IgD-negative memory B cell (primary cell): ENCODE data around the gene KRTAP5-4. TPM values are rescaled to one million over a fixed set of nuclear protein-coding genes. Genes with fewer than 3 reads are reported as not detected.

Experiments used
- H3K27ac Mint-ChIP-seq, 3 donors: one replicate each; pipeline ENCODE4 v1.8.0; 2020 to 2022; ENCODE audit warnings: mild to moderate bottlenecking in 3 of 3, mixed read lengths in 3 of 3, moderate library complexity in 1 of 3
- H3K27me3 Mint-ChIP-seq: one replicate; pipeline ENCODE4 v1.8.0; 2021; ENCODE audit warnings: mixed read lengths
- H3K36me3 Mint-ChIP-seq: one replicate; pipeline ENCODE4 v1.8.0; 2020; ENCODE audit warnings: mild to moderate bottlenecking, mixed read lengths
- H3K4me1 Mint-ChIP-seq, 3 donors: one replicate each; pipeline ENCODE4 v1.8.0; 2020 to 2022; ENCODE audit warnings: mixed read lengths in 3 of 3, mild to moderate bottlenecking in 1 of 3
- H3K4me3 Mint-ChIP-seq, 4 donors: one replicate each; pipeline ENCODE4 v1.8.0; 2020 to 2022; ENCODE audit warnings: mild to moderate bottlenecking in 4 of 4, mixed read lengths in 4 of 4, moderate library complexity in 3 of 4
- H3K9me3 Mint-ChIP-seq, 3 donors: one replicate each; pipeline ENCODE4 v1.8.0; 2020 to 2021; ENCODE audit warnings: mixed read lengths in 3 of 3, mild to moderate bottlenecking in 1 of 3
- polyA plus RNA-seq: library from polyadenylated mRNA; unstranded; fragments of 300-500 nt; fragmentation: Illumina TruSeq; gene quantifications from one replicate; pipeline ENCODE4 v1.2.3, GENCODE V29; 2021

KRTAP5-4 gene
- polyA plus RNA-seq, 1 donor from 2014 or later = not detected

- H3K4me1 Mint-ChIP-seq = no peaks in the 10 kb centered on the region
- no peak overlapping the region for H3K27ac Mint-ChIP-seq
- no peaks in the 10 kb centered on the region for H3K9me3 Mint-ChIP-seq
- no peak overlapping the region for H3K4me3 Mint-ChIP-seq
- peaks cover 50% of the 10 kb centered on the region for H3K27me3 Mint-ChIP-seq
- peaks cover 1% of the 10 kb centered on the region for H3K36me3 Mint-ChIP-seq
Observed at GRCh38 chr11:1656061-1656441, 34.1 kb upstream of the KRTAP5-4 start.

GRCh38 chr11:1655168-1656060 is 33.5 kb upstream of the KRTAP5-4 start:
- no peak overlapping the region for H3K4me3 Mint-ChIP-seq
- no peak overlapping the region for H3K27ac Mint-ChIP-seq
- H3K4me1 Mint-ChIP-seq = no peaks in the 10 kb centered on the region
- peaks cover 50% of the 10 kb centered on the region for H3K27me3 Mint-ChIP-seq
- H3K9me3 Mint-ChIP-seq = no peaks in the 10 kb centered on the region
- peaks cover 1% of the 10 kb centered on the region for H3K36me3 Mint-ChIP-seq

GRCh38 chr11:1654388-1655167 is 32.6 kb upstream of the KRTAP5-4 start:
- peaks cover 1% of the 10 kb centered on the region for H3K36me3 Mint-ChIP-seq
- H3K9me3 Mint-ChIP-seq = no peaks in the 10 kb centered on the region
- peaks cover 42% of the 10 kb centered on the region for H3K27me3 Mint-ChIP-seq
- no peak overlapping the region for H3K4me3 Mint-ChIP-seq
- no peak overlapping the region for H3K27ac Mint-ChIP-seq
- no peaks in the 10 kb centered on the region for H3K4me1 Mint-ChIP-seq

DNA sequence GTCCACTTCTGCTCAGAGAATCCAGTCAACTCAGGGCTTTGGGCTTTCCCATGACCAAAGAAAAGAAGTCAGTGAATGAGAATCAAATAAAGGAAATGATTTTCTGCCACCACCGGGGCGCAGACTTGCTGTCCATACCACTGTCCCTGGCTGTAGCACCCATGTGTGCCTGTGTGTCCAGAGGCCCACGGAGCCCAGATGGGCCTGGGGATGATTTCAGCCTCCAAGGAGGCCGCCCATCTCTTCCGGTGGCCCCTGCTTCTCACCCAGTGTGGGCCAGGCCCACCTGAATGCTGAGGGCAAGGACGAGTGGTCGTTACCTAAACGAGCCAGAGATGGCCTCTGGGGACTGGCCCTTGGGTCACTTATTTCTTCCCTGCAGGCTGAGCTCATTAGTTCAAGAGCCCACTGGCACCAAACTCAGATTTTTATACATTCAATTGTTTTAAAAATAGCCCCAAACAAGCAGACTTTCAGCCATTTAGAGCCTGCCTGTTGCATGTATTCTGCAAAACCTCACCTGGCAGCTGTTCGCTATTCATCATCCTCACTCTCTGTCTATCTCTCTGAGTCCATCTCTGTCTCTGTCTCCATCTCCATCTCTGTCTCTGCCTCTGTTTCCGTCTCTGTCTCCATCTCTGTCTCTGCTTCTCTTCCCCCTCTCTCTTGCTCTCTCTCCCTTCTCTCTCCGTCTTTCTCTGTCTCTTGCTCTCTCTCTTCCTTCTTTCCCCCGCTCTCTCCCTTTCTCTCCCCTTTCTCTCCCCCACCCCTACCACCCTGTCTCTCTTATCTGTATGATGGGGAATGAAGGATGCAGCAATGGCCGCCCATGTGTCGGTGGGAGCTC is 31.8 kb upstream of the KRTAP5-4 start:
- no peak overlapping the region for H3K27ac Mint-ChIP-seq
- peaks cover 35% of the 10 kb centered on the region for H3K27me3 Mint-ChIP-seq
- H3K4me3 Mint-ChIP-seq = no peak overlapping the region
- H3K4me1 Mint-ChIP-seq = no peaks in the 10 kb centered on the region
- peaks cover 1% of the 10 kb centered on the region for H3K36me3 Mint-ChIP-seq
- no peaks in the 10 kb centered on the region for H3K9me3 Mint-ChIP-seq

GRCh38 chr11:1652771-1653540 is 31.0 kb upstream of the KRTAP5-4 start:
- Mint-ChIP-seq H3K4me3 (no peak overlapping the region), H3K27me3 (peaks cover 34% of the 10 kb centered on the region), H3K27ac (no peak overlapping the region), H3K36me3 (peaks cover 1% of the 10 kb centered on the region), H3K4me1 (no peaks in the 10 kb centered on the region), H3K9me3 (no peaks in the 10 kb centered on the region)

DNA sequence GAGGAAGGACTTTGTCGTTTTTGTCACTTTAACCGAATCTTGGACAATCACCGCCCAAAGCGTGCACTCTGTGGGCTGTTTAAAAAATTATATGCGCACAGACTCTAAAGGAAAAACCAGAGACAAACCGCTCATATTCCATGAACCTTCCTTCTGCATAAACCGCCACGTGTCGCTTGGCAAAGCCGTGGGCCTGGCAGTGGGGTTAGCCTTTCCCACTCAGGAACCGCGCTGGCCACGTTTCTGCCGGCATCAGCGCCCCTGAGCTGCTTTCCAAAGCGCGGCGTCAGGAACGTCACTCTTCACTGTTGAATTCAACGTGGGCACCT is 30.5 kb upstream of the KRTAP5-4 start:
- Mint-ChIP-seq H3K36me3 (peaks cover 1% of the 10 kb centered on the region), H3K4me1 (no peaks in the 10 kb centered on the region), H3K27me3 (peaks cover 30% of the 10 kb centered on the region), H3K4me3 (no peak overlapping the region), H3K27ac (no peak overlapping the region), H3K9me3 (no peaks in the 10 kb centered on the region)

GRCh38 chr11:1652026-1652425 is 30.1 kb upstream of the KRTAP5-4 start:
- Mint-ChIP-seq H3K36me3 (peaks cover 1% of the 10 kb centered on the region), H3K4me3 (no peak overlapping the region), H3K9me3 (no peaks in the 10 kb centered on the region), H3K27me3 (peaks cover 30% of the 10 kb centered on the region), H3K4me1 (peaks cover 0 to 2% (median 0%) of the 10 kb centered on the region in 3 donors), H3K27ac (peak overlapping the region in 1 of 3 donors; percentile 9)

- peaks cover 25% of the 10 kb centered on the region for H3K27me3 Mint-ChIP-seq
- H3K4me3 Mint-ChIP-seq = no peak overlapping the region
- H3K4me1 Mint-ChIP-seq = peaks cover 0 to 2% (median 0%) of the 10 kb centered on the region in 3 donors
- peaks cover 1% of the 10 kb centered on the region for H3K36me3 Mint-ChIP-seq
- no peaks in the 10 kb centered on the region for H3K9me3 Mint-ChIP-seq
- H3K27ac Mint-ChIP-seq = peak overlapping the region in 1 of 3 donors; percentile 9
Observed at GRCh38 chr11:1651411-1651980, 29.6 kb upstream of the KRTAP5-4 start.

- Mint-ChIP-seq H3K4me3 (no peak overlapping the region), H3K9me3 (no peaks in the 10 kb centered on the region), H3K4me1 (peaks cover 0 to 2% (median 0%) of the 10 kb centered on the region in 3 donors), H3K27ac (no peak overlapping the region), H3K27me3 (peaks cover 22% of the 10 kb centered on the region), H3K36me3 (peaks cover 1% of the 10 kb centered on the region)
Observed at GRCh38 chr11:1650918-1651262, 29.0 kb upstream of the KRTAP5-4 start.

GRCh38 chr11:1650034-1650917 is 28.3 kb upstream of the KRTAP5-4 start:
- peaks cover 16% of the 10 kb centered on the region for H3K27me3 Mint-ChIP-seq
- H3K27ac Mint-ChIP-seq = no peak overlapping the region
- no peak overlapping the region for H3K4me3 Mint-ChIP-seq
- no peaks in the 10 kb centered on the region for H3K9me3 Mint-ChIP-seq
- H3K36me3 Mint-ChIP-seq = peaks cover 1% of the 10 kb centered on the region
- peaks cover 0 to 2% (median 0%) of the 10 kb centered on the region in 3 donors for H3K4me1 Mint-ChIP-seq

GRCh38 chr11:1648653-1649420 is 26.9 kb upstream of the KRTAP5-4 start:
- Mint-ChIP-seq H3K27ac (no peak overlapping the region), H3K36me3 (no peaks in the 10 kb centered on the region)

DNA sequence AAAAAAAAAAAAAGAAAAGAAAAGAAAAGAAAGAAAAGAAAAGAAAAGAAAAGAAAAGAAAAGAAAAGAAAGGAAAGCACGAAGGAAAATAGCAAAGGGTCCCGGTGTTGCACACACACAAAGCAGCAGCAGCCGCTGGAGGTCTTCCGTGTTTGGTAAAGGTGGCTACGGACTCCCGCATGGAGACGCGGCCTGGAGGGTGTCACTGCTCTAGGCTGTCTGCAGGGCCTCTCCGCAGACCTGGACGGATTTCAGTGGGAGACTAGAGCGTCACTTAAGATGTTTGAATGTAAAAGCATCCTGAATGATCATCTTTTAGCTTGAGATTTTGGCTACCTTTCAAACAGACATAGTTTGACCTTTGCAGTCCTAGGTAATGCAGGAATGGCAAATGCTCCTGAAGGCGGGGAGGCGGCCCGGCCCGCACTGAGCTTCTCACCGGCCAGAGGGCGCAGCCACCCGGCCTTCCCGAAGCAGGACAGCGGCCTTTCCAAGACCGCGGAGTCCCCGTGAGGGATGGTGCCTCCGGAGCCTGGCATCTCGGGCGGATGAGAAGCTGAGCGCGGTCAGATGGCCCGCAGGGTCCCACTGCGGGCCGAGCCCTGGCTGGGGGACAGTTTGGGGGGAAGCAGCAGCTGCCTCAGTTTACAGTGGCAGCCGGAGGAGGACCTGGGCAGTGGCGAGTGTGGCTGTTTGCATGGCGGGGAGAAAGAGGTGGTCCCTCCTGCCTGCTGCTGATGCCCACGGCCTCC is 26.1 kb upstream of the KRTAP5-4 start:
- H3K4me3 Mint-ChIP-seq = no peak overlapping the region
- H3K27me3 Mint-ChIP-seq = peaks cover 14% of the 10 kb centered on the region
- H3K9me3 Mint-ChIP-seq = no peaks in the 10 kb centered on the region
- peaks cover 0 to 2% (median 0%) of the 10 kb centered on the region in 3 donors for H3K4me1 Mint-ChIP-seq
- no peak overlapping the region for H3K27ac Mint-ChIP-seq
- H3K36me3 Mint-ChIP-seq = no peaks in the 10 kb centered on the region

More at GRCh38 chr11:1648653-1649420, 26.9 kb upstream of the KRTAP5-4 start:
- peaks cover 18% of the 10 kb centered on the region for H3K27me3 Mint-ChIP-seq
- peaks cover 0 to 2% (median 0%) of the 10 kb centered on the region in 3 donors for H3K4me1 Mint-ChIP-seq
- no peaks in the 10 kb centered on the region for H3K9me3 Mint-ChIP-seq
- no peak overlapping the region for H3K4me3 Mint-ChIP-seq
